Activated CD4-positive, CD25-positive, alpha-beta regulatory T cell treated with anti-CD3 and anti-CD28 coated beads, Interleukin-2, amount 50 U/mL, for 16 hours (primary cell): ENCODE measurements around the gene SNAPC1.

Experiments used
- DNase-seq: peaks from one replicate; pipeline ENCODE4 v3.0.0-alpha.2; 2020; ENCODE audit warnings: low read depth, low spot score

SNAPC1 gene

DNA sequence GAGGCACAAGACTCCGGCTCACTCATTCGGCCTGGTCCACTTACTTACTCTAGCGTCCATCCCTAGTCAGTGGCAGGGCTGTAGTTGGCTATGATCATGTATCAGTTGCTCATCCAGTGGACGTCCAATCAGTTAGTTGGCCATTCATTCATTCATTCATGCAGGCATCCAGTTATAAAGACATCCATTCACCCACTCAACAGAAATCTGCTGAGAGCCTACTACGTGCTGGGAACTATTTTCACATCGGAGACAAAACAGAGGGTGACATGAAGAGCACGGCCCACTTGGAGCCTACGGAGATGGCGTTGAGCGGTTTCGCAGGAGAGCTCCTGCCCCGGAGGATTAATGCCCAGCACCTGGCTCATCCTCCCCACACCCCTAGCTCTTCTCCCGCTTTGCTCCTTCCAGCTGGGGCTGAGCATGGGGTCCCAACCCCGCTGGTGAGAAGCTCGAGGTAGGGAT is 49.7 kb downstream of the SNAPC1 start:
- no peak for DNase-seq

- DNase-seq = no peak
Measured at GRCh38 chr14:61812347-61813095, 50.3 kb downstream of the SNAPC1 start, which contains the start of gene SYT16. Gene SYT16 (plus strand): TSS chr14:61812703.

- no peak for DNase-seq
Measured at GRCh38 chr14:61813096-61813606, 50.9 kb downstream of the SNAPC1 start.

GRCh38 chr14:61822458-61822857 is 60.2 kb downstream of the SNAPC1 start:
- DNase-seq = no peak

DNA sequence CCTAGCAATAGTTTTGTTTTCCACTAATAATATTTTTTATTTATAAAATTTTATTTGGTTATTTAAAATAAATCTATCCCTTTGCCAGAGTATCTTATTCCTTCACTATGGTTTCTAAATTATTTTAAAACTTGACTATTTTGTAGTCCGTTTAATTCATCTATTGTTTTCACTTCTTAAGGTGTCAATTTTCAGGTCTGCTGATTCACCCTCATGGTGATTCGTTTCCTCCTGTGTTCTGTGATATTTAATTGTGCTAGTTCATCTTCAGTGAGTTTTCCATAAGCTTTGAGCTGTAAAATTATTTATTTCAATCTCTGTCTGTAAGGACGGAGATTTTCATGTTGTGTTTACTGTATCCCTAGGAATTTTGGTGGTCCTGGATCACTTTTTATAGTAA is 70.6 kb downstream of the SNAPC1 start:
- DNase-seq = no peak

DNA sequence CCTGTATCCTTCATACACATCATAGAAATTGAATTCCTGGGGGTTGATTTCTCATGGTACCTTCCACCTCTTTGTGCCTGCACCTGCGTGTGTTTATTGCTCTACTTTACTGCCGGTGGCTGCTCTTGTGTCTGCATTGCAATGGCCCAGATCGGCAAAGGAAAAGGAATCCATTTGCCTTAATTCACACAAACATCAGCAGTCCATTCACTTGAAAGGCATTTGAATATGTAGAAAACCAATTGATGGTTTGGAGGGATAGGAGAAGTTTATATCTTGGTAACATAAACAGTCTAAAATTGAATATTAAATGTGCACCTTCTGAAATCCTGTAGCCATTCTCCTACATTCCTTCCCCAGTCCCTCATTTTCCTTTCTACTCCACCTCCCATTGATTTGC is 74.0 kb downstream of the SNAPC1 start:
- no peak for DNase-seq

- DNase-seq = no peak
Measured at GRCh38 chr14:61836807-61837206, 74.6 kb downstream of the SNAPC1 start.

GRCh38 chr14:61837336-61838229 is 75.4 kb downstream of the SNAPC1 start:
- peak; percentile 37 for DNase-seq

DNA sequence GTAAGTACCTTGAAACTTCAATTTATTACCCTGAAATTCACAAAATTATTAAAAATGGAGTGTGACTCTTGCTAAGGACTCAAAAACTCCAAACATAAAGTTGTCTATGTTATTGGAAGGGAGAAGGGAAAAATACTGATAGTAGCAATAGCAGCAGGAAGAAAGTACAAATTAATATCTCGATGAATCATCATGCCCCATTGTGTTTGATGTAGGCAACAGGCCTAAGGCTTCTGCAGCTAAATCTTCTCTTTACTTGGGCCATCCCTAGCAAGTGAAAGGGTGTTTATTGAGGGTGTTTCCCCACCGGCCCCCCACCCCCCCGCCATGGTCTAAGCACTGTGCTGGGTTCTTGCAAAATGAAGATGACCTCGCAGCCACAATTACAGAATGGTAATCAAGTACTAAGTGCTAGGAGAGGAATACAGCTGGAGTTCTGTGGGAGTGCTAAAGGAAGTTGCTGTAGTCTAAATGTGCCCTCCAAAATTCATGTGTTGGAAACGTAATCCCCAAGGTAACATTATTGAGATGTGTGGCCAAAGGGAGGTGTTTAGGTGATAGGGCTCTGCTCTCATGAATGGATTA is 76.5 kb downstream of the SNAPC1 start:
- DNase-seq = no peak

GRCh38 chr14:61839507-61839906 is 77.3 kb downstream of the SNAPC1 start:
- no peak for DNase-seq

DNA sequence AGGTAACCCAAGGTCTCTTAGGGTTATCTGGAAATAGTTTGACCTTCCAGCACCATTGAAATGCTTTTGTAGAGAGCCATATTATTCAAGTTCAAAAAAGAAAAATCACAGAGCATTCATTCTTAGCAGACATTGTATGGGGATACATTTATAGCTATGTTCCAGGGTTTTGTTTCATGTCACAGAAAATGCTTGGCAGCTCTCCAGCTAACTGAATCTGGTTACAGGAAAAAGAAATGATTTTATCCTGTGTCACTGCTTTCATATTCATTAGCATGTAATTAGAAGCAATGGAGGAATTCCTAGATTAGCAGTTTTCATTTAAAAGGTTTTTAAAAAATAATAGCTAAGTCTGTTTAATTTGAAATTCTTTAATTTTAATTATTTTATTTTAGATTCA is 78.9 kb downstream of the SNAPC1 start:
- no peak for DNase-seq
